NCI-H2081 treated with DMSO at 0.1 percent for 48 hours (cell line): ENCODE results near the gene CDC14A.

Experiments used
- DNase-seq: peaks from one replicate; lab custom pipeline; 2025; lab: John Stamatoyannopoulos, UW

Gene CDC14A

GRCh38 chr1:100497796-100498195, 145.5 kb downstream of the CDC14A start:
- DNase-seq: no peak

GRCh38 chr1:100499194-100499811, 147.0 kb downstream of the CDC14A start:
- DNase-seq: no peak

DNA sequence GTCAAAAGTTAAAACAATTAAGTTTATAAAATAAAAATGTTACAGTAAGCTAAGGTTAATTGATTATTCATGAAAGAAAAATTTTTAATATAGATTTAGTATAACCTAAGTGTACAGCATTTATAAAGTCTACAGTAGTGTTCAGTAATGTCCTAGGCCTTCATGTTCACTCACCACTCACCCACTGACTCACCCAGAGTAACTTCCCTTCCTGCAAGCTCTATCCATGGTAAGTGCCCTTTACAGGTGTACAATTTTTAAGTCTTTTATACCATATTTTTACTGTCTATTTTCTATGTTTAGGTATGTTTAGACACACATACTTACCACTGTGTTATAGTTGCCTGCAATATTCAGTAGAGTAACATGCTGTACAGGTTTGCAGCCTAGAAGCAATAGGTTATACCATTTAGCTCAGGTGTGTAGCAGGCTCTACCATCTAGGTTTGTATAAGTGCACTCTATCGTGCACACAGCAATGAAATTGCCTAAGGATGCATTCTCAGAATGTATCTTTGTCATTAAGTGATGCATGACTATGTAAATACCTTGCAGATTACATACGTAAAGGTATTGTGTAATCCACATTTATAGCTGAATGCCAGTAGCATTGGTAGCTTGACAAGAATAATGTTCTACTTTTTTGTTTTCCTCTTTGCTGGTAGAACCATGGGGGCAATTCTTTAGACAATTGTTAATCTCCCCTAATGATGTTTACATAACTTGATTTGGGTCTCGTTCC, 149.9 kb downstream of the CDC14A start:
- DNase-seq: no peak

DNA sequence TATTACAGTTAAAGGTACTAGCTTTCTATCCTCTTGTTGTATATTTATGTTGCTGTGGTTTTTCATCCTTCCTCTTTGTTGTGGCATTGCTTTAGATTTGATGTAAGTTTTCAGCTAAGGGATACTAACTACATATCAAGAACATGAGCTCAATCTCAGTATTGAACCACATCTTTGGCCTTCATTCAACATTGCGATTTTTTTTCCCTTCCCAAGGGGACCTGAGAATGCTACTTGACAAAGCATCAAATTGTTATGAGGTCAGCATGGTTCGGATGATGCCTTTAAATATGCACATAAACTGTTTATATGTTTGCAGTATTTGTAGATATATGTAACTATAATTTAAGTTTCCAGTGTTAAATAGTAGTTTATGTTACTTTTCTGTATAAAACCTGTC, 153.9 kb downstream of the CDC14A start:
- no peak for DNase-seq

DNA sequence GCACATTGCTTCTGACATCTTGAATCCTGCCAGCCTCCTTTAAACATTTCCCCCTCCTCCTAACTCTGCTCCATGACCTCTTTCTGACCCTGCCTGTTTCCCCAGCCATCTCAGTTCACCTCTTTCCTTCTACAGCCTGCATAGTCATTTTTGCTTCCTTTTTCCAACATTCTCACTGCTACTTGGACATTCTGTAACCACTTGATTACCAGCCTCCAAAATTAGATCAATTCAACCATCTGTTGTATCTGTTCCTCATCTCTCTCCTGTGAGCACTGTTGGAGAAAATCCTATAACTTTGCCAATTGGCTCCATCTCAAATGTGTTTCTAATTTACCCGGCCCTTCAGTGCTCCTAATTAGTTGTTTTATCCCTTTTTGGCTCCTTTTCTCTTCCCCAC, 158.1 kb downstream of the CDC14A start:
- no peak for DNase-seq

GRCh38 chr1:100511058-100511457, 158.8 kb downstream of the CDC14A start:
- no peak for DNase-seq

DNA sequence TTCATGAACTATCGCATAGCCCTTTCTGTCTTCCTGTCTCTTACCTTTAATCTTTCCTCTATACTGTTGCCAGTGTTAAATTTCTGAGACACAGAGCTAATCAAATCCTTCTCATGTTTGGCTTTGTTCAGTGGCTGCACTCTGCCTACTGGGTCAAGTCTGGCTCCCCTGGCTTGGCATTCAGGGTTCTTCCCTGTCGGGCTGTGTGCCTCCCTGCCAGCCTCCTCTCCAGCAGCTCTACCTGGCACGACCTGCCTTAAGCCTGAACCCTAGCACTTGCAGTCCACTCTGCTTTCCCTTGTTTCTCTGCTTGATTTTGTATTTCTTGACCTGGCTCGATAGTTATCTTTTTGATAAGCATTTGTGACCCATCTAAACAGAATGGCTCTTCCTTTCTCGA, 159.5 kb downstream of the CDC14A start:
- DNase-seq: no peak

DNA sequence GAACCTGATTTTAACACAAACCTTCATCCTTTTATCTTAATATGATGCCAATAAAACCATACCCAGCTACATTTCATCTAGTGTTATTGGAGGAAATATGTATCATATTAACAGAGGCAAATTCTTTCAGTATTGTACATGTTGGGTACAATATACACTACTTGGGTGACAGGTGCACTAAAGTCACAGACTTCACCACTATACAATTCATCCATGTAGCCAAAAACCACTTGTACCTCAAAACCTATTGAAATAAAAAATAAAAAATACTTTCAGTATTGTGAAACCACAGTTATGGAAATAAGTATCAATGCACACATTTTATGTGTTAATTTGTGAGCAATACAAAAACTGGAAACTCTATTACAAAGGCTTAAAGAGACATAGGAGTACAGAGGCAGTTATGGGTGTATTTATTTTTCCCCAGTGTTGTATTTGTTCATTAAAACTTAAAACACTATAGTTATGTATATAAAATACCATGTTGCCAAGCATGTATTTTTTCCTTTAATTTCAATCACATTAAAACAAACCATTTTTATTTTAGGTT, 160.6 kb downstream of the CDC14A start:
- DNase-seq: no peak

- DNase-seq: no peak
These were observed 164.6 kb downstream of the CDC14A start for GRCh38 chr1:100516857-100517256.

DNA sequence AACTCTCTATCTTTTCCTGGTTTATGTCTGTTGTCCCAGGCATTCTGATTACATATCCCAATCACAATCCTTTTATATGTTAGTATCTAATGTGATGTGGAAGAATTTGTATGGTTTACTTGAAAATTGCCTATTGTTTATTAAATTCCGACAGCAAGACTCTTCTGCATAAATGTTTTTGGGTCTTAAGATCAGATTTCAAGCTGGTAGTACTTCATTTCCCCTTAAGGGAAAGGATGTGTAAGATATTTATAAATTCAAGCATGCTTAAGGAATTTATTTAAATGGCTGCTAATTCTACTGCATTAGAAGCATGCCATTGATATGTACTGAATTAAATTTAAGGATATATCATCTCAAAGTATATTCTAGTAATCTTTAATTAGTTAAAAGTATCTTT, 165.2 kb downstream of the CDC14A start:
- DNase-seq: no peak

DNA sequence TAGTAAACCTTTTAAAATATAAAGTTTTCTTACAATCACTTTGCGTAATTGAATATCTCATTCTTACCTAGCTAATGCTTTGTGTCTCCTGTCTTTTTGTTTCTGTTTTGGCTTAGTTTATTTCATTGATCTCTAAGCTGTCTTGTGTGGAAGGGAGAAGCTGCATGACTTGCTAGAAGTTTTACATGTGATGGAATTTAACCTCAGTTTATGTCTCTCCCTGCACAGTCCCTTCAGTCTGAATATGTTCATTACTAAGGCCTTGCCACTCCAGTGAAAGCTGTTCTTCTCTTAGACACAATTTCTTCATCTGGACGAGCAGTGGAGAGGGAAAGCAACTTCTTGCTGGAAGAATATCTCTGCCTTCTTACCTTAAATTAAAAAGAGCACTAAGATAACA, 165.7 kb downstream of the CDC14A start:
- DNase-seq: no peak

DNA sequence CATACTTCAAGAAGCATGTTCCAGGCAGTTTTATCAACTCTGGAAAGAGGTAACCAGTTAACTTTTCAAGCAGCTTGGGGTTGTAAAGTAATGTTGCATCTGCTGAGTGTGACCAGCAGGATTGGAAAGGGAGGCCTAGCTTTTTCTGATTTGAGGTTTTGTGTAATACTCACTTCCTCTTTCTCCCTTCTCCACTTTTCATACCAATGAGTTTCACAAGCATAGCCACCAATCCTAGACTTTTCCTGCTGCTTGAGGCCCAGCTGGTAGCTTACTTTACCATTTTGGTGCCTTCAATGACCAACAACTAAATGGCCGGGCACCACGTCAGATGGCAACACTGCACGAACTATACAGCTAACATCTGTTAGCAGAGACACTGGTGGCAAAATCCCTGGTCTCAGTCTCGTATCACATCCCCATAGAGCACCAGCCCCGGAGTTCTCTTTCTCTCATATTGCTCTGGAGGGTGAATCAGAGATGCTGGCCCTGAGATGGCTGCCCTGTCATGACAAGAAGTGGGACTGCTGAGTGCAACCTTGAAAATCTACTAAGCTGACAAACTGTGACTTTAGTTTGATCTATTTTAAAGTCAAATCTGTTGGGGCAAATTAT, 170.8 kb downstream of the CDC14A start:
- DNase-seq: no peak

DNA sequence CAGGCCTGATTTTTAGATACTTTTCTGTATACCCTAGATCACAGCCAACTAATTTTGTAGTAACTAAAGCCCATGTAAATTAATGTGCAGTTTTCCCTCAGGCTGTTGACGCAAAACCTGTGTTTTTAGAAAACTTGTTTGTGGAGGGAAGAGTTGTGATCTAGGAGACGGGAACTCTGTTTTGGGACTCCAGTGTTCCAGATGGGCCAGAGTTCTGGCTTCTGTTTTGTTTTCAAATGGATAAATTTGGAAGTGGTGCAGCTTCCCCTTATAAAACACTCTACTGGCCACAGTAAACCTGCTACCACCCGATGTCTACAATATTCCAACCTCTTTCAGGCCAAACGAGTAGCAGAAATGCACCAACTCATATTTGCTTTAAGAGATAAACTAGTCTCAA, 172.0 kb downstream of the CDC14A start:
- no peak for DNase-seq

DNA sequence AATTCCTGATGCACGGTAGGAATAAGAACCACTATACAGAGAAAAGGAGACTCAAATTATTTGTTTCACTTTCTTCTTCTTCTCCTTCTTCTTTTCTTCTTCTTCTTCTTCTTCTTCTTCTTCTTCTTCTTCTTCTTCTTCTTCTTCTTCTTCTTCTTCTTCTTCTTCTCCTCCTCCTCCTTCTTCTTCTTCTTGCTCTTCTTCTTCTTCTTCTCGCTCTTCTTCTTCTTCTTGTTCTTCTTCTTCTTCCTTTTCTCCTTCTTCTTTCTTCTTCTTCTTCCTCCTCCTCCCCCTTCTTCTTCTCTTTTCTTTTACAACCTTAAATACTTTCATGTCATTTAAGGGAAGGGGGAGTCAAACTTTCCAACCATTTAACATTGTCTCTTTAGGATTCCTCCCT, 174.6 kb downstream of the CDC14A start:
- DNase-seq: no peak

- no peak for DNase-seq
These were observed 176.6 kb downstream of the CDC14A start for GRCh38 chr1:100528871-100529270.

GRCh38 chr1:100530141-100530540, 177.8 kb downstream of the CDC14A start:
- DNase-seq: no peak

DNA sequence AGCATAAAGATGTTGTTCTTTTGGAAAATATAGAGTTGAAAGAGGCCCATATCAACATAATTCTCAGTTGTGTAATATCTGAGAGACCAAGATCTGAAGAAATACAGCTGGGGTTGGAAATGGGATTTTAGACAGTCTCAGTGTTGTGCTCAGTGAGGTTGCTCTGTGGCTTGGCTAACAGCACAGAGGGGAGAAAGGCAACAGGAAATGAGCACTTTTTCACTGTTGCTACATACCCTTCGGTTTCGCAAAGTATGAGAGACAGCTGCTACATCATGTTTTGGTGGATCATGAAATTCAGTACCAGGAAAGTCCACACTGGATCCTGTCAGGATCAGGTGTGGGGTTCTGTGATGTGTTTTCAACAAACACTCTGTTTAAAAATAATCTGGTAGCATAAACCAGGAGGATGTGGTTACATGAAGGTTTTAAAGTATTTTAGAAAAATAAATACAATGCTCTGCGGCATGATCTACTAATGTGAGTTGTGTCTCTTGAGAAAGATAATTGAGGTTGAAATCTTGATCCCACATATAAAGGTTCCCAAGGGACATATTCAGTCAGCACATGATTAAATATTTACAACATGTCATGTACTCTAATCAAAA, 178.7 kb downstream of the CDC14A start:
- no peak for DNase-seq

- no peak for DNase-seq
These were observed 180.3 kb downstream of the CDC14A start for GRCh38 chr1:100532645-100533044.

GRCh38 chr1:100535264-100535663, 183.0 kb downstream of the CDC14A start:
- DNase-seq: no peak

GRCh38 chr1:100536031-100536430, 183.7 kb downstream of the CDC14A start:
- DNase-seq: no peak

GRCh38 chr1:100538913-100539835, 186.9 kb downstream of the CDC14A start:
- no peak for DNase-seq
